ENCODE measurements around the gene GSTM5.

DNA sequence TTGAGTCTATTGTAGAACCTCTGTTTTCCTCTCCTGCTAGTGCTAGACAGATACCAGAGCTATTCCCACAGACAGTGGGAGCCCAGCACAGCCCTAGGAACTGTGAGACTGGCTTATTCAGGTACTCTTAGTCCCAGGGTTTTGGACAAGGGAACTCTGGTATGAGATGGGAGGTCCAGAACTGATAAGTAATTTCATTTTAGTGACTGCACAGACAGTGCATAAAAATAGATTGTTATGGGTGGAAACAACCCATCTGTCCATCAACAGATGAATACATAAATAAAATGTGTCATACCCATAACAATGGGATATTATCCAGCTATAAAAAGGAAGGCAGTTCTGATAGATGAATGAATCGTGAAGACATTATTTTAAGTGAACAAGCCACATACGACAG lies 42.7 kb downstream of the GSTM5 start:
- TF ChIP-seq EZH2 (IDR thresholded peaks at IDR 0.05; ENCODE audit: borderline replicate concordance, low read depth, low read length, severe bottlenecking) = no peak
- TF ChIP-seq, protein P1, sequence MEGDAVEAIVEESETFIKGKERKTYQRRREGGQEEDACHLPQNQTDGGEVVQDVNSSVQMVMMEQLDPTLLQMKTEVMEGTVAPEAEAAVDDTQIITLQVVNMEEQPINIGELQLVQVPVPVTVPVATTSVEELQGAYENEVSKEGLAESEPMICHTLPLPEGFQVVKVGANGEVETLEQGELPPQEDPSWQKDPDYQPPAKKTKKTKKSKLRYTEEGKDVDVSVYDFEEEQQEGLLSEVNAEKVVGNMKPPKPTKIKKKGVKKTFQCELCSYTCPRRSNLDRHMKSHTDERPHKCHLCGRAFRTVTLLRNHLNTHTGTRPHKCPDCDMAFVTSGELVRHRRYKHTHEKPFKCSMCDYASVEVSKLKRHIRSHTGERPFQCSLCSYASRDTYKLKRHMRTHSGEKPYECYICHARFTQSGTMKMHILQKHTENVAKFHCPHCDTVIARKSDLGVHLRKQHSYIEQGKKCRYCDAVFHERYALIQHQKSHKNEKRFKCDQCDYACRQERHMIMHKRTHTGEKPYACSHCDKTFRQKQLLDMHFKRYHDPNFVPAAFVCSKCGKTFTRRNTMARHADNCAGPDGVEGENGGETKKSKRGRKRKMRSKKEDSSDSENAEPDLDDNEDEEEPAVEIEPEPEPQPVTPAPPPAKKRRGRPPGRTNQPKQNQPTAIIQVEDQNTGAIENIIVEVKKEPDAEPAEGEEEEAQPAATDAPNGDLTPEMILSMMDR (IDR thresholded peaks at IDR 0.05; ENCODE audit: extremely low read depth in 1 of 2, insufficient read depth in 1 of 2, low read depth in 1 of 2, low read length in 2 of 2) = no peak
- TF ChIP-seq POLR2A (IDR thresholded peaks at IDR 0.05; ENCODE audit: low read depth, low read length) = no peak
- TF ChIP-seq, protein P2, sequence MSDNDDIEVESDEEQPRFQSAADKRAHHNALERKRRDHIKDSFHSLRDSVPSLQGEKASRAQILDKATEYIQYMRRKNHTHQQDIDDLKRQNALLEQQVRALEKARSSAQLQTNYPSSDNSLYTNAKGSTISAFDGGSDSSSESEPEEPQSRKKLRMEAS (IDR thresholded peaks at IDR 0.05; ENCODE audit: insufficient read depth, insufficient read length) = no peak
- no peak for TF ChIP-seq POLR2AphosphoS5 (IDR thresholded peaks at IDR 0.05; ENCODE audit: insufficient read depth, low read depth, low read length)
- no peak for TF ChIP-seq MYC (IDR thresholded peaks at IDR 0.05; ENCODE audit: low read depth, low read length)
- TF ChIP-seq JUN (IDR thresholded peaks at IDR 0.05; ENCODE audit: borderline replicate concordance, insufficient read depth, insufficient read length, low read depth) = no peak
- TF ChIP-seq GATA2 (IDR thresholded peaks at IDR 0.05; ENCODE audit: insufficient read depth, insufficient read length, low read depth, low read length) = no peak
